ENCODE results near the gene SNX30.

GRCh38 chr9:112747094-112747493 is 3.5 kb upstream of the SNX30 start:
- TF ChIP-seq, protein P1, sequence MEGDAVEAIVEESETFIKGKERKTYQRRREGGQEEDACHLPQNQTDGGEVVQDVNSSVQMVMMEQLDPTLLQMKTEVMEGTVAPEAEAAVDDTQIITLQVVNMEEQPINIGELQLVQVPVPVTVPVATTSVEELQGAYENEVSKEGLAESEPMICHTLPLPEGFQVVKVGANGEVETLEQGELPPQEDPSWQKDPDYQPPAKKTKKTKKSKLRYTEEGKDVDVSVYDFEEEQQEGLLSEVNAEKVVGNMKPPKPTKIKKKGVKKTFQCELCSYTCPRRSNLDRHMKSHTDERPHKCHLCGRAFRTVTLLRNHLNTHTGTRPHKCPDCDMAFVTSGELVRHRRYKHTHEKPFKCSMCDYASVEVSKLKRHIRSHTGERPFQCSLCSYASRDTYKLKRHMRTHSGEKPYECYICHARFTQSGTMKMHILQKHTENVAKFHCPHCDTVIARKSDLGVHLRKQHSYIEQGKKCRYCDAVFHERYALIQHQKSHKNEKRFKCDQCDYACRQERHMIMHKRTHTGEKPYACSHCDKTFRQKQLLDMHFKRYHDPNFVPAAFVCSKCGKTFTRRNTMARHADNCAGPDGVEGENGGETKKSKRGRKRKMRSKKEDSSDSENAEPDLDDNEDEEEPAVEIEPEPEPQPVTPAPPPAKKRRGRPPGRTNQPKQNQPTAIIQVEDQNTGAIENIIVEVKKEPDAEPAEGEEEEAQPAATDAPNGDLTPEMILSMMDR (conservative IDR thresholded peaks at IDR 0.05) = no peak
- no peak for TF ChIP-seq EZH2 (IDR thresholded peaks at IDR 0.05; ENCODE audit: low read depth)
